ENCODE data around the gene ODAD2.

ODAD2 gene

GRCh38 chr10:27792216-27792615 lies 206.7 kb downstream of the ODAD2 start:
- TF ChIP-seq CTCF (conservative IDR thresholded peaks at IDR 0.05) (no peak), ZFX (IDR thresholded peaks at IDR 0.05) (no peak)
- H3K27ac ChIP-seq, result no peak overlapping the region

GRCh38 chr10:27784272-27784671 lies 214.6 kb downstream of the ODAD2 start:
- H3K27ac ChIP-seq, result no peak overlapping the region

DNA sequence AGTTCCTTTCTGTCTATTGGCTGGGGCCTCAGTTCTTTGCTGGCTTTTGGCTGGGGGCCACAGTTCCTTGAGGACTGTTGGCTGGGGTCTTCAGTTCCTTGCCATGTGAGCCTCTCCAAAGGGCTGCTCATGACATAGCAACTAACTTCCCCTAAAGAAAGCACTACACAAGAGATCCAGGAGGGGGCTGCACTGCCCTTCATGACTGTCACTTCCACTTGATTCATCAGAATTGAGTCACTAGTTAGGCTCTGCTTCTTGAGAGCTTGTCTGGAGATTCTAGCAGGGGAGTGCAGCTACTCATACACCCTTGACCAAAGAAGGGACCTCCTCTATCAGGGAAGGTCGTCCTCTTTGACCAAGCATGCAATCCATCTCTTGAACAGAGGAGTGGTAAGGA lies 215.2 kb downstream of the ODAD2 start:
- no peak overlapping the region for H3K27ac ChIP-seq
- TF ChIP-seq CTCF (conservative IDR thresholded peaks at IDR 0.05) (peak; percentile 20), ZFX (IDR thresholded peaks at IDR 0.05) (no peak)

More at GRCh38 chr10:27784272-27784671, 214.6 kb downstream of the ODAD2 start:
- TF ChIP-seq ZFX (IDR thresholded peaks at IDR 0.05) (no peak), CTCF (conservative IDR thresholded peaks at IDR 0.05) (no peak)

DNA sequence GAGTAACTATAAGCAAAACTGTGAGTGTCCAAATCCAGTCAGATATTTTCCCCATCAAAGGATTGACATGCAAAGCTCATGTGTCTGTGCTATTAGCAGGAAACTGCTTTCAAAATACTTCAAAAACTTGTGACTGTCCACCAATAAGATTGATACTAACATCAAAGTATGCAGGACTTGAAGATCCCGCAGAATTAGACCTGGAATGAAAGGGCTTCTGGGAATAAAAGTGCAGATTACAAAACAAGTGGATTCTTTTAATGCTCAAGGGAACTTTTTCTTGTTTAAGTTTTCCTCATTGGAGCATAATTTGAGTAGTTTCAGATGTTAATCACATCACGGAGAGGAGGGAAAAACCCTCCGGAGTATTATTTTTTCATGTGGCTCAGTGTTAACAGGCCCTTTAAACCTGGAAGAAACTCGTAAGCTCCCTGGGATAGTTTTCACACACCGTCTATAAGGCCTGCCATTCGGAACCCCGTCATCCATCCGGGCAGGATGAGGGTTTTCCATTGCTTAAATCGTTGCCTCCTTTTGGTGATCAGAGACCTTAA lies 219.3 kb downstream of the ODAD2 start:
- TF ChIP-seq CTCF (conservative IDR thresholded peaks at IDR 0.05) (no peak), ZFX (IDR thresholded peaks at IDR 0.05) (no peak)
- H3K27ac ChIP-seq, result no peak overlapping the region

- TF ChIP-seq ZFX (IDR thresholded peaks at IDR 0.05) (no peak), CTCF (conservative IDR thresholded peaks at IDR 0.05) (no peak)
Observed at GRCh38 chr10:27774831-27775230, 224.0 kb downstream of the ODAD2 start.

DNA sequence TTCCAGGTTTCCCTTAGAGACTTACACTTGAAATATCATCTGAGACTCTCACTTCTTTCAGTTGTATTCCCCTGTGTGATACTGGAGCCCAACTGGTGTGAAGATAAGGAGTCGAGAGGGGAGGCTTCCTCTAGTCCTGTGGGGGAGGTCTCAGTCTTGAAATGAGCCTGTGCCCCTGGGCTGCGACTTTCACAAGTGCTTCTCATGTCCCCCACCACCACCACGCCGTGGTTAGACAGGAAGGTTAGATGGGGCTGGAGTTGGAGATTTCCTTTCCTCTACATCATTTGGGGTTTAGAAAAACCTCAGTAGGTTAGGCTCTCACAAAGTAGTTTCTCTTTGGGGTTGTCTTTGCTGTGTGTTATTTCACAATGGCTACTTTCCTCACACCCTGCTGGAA lies 227.6 kb downstream of the ODAD2 start:
- no peak overlapping the region for H3K27ac ChIP-seq
- TF ChIP-seq ZFX (IDR thresholded peaks at IDR 0.05), result no peak
- no peak for TF ChIP-seq CTCF (conservative IDR thresholded peaks at IDR 0.05)

More at GRCh38 chr10:27774831-27775230, 224.0 kb downstream of the ODAD2 start:
- no peak overlapping the region for H3K27ac ChIP-seq

- no peak for TF ChIP-seq ZFX (IDR thresholded peaks at IDR 0.05)
- TF ChIP-seq CTCF (conservative IDR thresholded peaks at IDR 0.05), result no peak
- no peak overlapping the region for H3K27ac ChIP-seq
Observed at GRCh38 chr10:27770181-27770580, 228.7 kb downstream of the ODAD2 start.
